DMS 273 treated with DMSO at 0.1 percent for 48 hours (cell line): Measurements from ENCODE around the gene KRT3.
"Not testable (repeated sequence)": the region's sequence is repeated elsewhere in the genome, so short reads cannot be mapped to it uniquely, and the experiment has no call there.

ENCODE experiments used
- DNase-seq: peaks from one replicate; lab custom pipeline; 2025; lab: John Stamatoyannopoulos, UW

The KRT3 gene

GRCh38 chr12:52798003-52798670 is 2.2 kb upstream of the KRT3 start:
- no peak for DNase-seq

DNA sequence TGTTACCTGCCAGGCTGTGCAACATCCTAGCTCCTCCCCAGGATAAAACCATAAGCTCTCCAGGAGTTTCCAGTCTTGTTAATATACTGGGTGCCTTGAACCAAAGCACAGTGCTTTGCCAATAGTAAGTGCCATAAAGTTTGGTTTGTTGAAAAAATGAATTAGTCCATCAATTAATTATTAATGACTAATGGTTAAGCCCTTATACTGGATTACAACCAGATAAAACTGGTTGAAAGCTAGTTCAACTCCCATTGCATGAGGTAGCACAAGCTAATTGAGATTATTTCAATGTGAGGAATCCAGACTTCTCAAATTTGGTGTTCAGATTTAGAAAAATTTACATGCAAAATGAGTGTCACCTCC is 1.6 kb upstream of the KRT3 start:
- no peak for DNase-seq

DNA sequence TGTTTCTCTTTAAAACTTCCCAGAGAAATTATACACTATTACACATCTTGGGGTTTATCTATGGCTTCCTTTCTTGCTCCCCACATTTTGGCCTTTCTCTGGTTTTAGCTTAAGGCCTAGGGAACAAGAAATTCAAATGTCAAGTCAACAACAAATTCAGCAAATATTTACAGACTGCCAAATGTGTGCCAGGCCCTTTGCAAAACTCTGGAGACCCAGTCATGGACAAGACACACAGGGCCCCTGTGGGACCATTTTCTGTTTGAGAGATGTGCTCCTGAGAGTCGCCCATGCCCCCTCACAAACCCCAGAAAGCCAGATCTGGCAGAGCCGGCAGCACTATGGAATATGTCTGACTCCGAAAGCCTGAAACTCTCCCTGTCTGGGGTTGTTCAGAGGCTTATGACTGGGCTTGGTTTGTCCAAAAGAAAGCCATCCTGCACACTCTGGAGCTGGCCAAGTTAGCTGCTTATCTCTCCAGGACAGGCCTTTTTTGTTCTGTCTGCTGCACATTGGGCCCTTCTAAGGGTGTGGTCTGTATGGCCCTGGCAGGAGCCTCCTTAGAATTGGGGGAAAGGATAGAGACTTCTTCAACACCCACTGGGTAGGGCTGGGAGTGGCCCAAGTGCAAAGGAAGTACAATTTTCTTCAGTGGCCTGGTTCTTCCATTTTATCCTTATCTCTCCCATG is 1.1 kb upstream of the KRT3 start:
- no peak for DNase-seq

DNA sequence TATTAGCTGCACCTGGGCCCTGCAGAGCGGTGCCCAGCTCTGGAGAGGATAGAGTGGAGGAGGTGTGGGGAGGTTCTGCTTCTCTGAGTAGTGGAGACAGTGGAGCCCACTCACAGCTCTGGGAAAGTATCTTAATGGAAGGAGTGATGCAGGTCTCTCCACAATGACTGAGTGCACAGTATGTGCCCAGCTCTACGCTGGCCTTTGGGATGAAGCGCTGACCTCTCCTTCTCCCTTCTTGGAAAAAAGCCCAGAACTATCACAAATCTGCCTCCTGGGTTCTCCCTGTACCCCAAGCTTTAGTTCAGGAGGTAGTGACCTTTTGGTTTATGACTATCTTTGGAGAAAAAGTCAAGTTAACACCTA is 495 bp upstream of the KRT3 start:
- DNase-seq: no peak

- DNase-seq: not testable (repeated sequence)
These were observed 614 bp downstream of the KRT3 start for GRCh38 chr12:52795332-52795674.

GRCh38 chr12:52794479-52795331 is 1.2 kb downstream of the KRT3 start:
- no peak for DNase-seq

DNA sequence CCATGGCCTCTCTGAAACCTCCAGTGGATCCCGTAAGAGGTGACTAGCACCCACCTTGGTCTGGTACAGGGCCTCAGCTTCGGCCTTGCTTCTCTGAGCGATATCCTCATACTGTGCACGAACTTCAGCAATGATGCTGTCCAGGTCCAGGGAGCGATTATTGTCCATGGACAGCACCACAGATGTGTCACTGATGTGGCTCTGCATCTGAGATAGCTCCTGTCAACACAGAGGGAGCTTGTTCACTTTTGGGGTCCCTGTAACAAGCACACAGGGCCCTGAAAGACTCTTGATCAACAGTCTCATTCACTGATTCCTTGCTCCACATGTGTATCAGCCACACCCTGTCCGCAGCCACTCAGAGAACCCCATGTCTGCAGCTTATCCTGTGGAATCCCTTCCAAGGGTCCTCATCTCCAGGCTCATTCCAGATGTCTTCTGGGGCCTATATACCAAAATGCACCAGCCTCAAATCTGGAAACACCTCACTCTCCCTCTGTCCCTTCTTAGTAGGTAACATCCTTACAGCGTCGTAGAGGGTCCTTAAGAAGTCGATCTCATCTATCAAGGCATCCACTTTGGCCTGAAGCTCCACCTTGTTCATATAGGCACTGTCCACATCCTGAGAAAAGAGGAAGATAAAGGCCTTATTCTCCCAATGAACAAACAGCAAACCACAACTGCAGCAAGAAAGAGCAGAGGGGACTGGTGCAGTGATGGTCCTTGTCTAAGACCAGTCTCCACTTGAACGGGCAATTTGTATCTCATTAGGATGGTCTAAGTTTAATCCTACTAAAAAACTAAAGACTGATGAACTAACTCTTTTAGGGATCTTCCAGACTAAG is 3.5 kb downstream of the KRT3 start:
- DNase-seq: no peak

GRCh38 chr12:52791271-52792184 is 4.4 kb downstream of the KRT3 start:
- DNase-seq: no peak

GRCh38 chr12:52790427-52791270 is 5.3 kb downstream of the KRT3 start:
- DNase-seq: no peak

GRCh38 chr12:52789637-52790426 is 6.1 kb downstream of the KRT3 start:
- DNase-seq: no peak

GRCh38 chr12:52788876-52789636 is 6.9 kb downstream of the KRT3 start:
- DNase-seq: no peak

DNA sequence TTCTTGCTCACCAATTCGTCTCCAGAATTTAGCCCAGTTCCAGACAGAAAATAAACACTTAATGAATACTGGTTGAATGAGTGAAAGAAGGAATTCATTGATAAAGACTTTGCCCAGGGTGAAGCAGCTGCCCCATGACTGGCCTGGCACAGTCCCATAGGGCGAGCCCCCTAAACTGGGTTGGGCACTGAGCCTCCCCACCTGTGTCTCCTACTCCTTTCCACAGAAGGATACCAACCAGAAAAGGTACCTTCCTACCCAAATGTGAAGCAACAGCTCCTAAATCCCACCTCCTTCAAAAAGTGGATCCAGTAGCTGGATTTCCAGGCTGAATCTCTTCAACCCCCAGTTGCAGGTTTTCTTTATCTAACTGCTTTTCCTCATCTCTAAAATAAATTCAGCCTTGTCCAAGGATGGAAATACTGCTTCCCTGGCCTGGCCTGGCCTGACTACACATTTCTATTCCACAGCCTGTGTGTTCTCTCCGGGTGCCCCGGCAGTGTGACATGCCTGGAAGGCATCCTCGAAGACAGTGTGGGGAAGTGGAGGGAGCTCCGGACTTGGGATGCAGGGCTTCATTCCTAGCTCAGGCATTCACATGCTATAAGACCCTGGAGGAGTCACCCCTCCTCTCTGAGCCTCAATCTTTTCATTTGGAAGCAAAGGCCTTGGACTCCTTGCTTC is 7.6 kb downstream of the KRT3 start:
- no peak for DNase-seq

DNA sequence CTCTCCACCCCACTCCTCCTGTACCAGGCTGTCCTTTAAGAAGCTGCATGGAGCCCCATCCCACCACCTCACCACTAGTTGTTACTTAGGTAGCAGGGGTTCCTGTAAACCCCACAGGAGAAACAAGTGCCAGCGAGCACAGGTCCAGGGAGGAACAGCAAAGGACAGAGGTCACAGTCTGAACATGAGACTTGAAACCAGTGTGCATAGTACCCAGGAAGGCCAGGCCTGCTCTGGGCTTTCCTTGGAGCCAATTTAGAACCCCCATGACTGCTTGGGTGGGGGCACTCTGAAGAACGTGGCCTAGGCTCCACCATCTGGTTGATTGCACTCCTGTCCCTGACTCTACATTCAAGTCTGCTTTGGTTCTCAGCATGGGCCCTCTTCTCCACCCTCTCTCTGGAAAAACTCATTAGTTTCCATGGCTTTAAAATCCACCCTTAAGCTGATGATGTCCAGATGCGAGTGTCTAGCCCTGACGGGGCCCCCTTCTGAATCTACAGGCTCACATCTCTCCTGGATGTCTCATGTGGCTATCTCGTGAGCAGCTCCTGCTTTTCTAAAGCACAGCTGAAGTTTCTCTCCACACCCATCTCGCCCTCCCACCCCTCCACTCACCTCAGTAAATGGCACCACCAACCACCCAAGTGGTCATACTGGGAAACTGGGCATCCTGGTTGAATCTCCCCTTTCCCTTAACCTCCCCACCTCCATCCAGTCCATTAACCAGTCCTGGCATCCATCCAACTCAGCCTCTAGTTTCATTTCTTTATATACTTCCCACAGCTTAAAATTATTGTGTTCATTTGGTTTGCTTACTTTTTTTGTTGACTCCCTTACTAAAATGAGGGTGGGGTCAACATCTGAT is 8.4 kb downstream of the KRT3 start:
- DNase-seq: no peak

GRCh38 chr12:52784909-52785308 is 11.0 kb downstream of the KRT3 start:
- DNase-seq: no peak

GRCh38 chr12:52783563-52784316 is 12.2 kb downstream of the KRT3 start:
- DNase-seq: no peak

GRCh38 chr12:52782502-52782901 is 13.4 kb downstream of the KRT3 start:
- no peak for DNase-seq
